Renal cortex interstitium (tissue), 11 donors: ENCODE results near the gene LPCAT2. TPM values are rescaled to one million over a fixed set of nuclear protein-coding genes. Genes with fewer than 3 reads are reported as not detected.
A peak's percentile ranks its signal among the peaks of the same experiment; 100 is the strongest.

Experiments used
- DNase-seq, 11 donors: peaks; one replicate each; pipeline ENCODE4 v3.0.0-alpha.2; 2013; ENCODE audit warnings: low read depth in 9 of 11, low spot score in 4 of 11; ENCODE audit errors: extremely low read depth in 1 of 11
- polyA plus RNA-seq, 3 donors: library from polyadenylated mRNA; unstranded; fragments of 120-200 nt; gene quantifications; one replicate each; pipeline ENCODE4 v1.2.1, GENCODE V29; 2013; ENCODE audit not compliant: insufficient read length in 3 of 3

The LPCAT2 gene
- polyA plus RNA-seq, 3 donors, result 7.0 to 12.5 (median 8.4) TPM

- DNase-seq, result no peak
Measured at GRCh38 chr16:55499281-55499680, 9.6 kb upstream of the LPCAT2 start.

- DNase-seq, result no peak
Measured at GRCh38 chr16:55499951-55500529, 8.8 kb upstream of the LPCAT2 start.

- no peak for DNase-seq
Measured at GRCh38 chr16:55500530-55501011, 8.3 kb upstream of the LPCAT2 start.

- DNase-seq, result no peak
Measured at GRCh38 chr16:55501549-55502322, 7.1 kb upstream of the LPCAT2 start.

- peak in 6 of 11 donors; percentile 63 to 83 (median 71) for DNase-seq
Measured at GRCh38 chr16:55502801-55503366, 6.0 kb upstream of the LPCAT2 start.

GRCh38 chr16:55503726-55504550 lies 4.9 kb upstream of the LPCAT2 start:
- no peak for DNase-seq

- DNase-seq, result no peak
Measured at GRCh38 chr16:55505333-55506015, 3.4 kb upstream of the LPCAT2 start.

GRCh38 chr16:55506083-55506482 lies 2.8 kb upstream of the LPCAT2 start:
- no peak for DNase-seq

- no peak for DNase-seq
Measured at GRCh38 chr16:55506708-55507107, 2.2 kb upstream of the LPCAT2 start.

GRCh38 chr16:55508271-55508921 lies 476 bp upstream of the LPCAT2 start:
- DNase-seq, result no peak

GRCh38 chr16:55510185-55510805 lies 1.4 kb downstream of the LPCAT2 start:
- no peak for DNase-seq

- DNase-seq, result no peak
Measured at GRCh38 chr16:55512941-55513340, 4.1 kb downstream of the LPCAT2 start.

GRCh38 chr16:55513616-55514015 lies 4.7 kb downstream of the LPCAT2 start:
- DNase-seq, result no peak

GRCh38 chr16:55515111-55515510 lies 6.2 kb downstream of the LPCAT2 start:
- no peak for DNase-seq

- no peak for DNase-seq
Measured at GRCh38 chr16:55521792-55522191, 12.9 kb downstream of the LPCAT2 start.

- DNase-seq, result no peak
Measured at GRCh38 chr16:55526441-55526840, 17.6 kb downstream of the LPCAT2 start.

GRCh38 chr16:55527885-55528284 lies 19.0 kb downstream of the LPCAT2 start:
- no peak for DNase-seq

GRCh38 chr16:55529018-55529417 lies 20.1 kb downstream of the LPCAT2 start:
- DNase-seq, result no peak
